GM18907 (cell line): Measurements from ENCODE around the gene HOXA3.

ENCODE experiments used
- ATAC-seq: cut with Tn5 transposase; IDR thresholded peaks from one replicate; pipeline ENCODE4 v1.9.1; 2021; ENCODE audit warnings: mild to moderate bottlenecking, moderate library complexity; ENCODE audit not compliant: unreplicated experiment

Gene HOXA3

DNA sequence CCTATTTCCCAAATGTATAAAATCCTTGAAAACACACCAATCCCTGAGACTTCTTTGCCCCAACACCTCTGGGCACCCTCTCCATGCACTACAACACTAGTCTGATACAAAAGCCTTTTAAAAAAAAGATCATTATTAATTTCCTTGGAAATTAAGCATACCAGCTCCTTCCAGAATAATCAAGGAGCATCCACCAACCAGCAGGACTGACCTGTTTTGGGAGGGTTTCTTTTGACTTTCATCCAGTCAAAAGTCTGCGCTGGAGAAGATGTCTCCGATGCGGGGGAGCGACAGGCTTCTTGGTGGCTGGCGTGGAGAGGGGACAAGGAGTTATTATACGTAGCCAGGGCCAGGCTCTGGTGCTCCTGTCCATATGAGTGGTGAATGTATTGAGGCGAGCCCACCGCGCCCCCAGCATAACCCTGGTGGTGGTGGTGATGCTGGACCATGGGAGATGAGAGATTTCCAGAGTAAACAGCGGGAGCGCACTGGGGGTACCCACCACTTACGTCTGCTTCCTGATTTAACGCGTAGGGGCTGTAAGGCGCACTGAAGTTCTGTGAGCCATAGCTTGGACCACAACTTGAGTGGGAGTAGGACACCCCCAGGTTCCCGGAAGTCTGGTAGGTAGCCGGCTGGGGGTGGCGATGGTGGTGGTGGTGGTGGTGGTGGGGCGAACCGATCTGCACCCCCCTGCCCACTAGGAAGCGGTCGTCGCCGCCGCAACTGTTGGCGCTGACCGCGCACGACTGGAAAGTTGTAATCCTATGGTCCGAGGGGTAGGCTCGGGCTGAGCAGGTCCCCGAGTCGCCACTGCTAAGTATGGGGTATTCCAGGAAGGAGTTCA is 57.1 kb downstream of the HOXA3 start:
- peak; percentile 7 for ATAC-seq

DNA sequence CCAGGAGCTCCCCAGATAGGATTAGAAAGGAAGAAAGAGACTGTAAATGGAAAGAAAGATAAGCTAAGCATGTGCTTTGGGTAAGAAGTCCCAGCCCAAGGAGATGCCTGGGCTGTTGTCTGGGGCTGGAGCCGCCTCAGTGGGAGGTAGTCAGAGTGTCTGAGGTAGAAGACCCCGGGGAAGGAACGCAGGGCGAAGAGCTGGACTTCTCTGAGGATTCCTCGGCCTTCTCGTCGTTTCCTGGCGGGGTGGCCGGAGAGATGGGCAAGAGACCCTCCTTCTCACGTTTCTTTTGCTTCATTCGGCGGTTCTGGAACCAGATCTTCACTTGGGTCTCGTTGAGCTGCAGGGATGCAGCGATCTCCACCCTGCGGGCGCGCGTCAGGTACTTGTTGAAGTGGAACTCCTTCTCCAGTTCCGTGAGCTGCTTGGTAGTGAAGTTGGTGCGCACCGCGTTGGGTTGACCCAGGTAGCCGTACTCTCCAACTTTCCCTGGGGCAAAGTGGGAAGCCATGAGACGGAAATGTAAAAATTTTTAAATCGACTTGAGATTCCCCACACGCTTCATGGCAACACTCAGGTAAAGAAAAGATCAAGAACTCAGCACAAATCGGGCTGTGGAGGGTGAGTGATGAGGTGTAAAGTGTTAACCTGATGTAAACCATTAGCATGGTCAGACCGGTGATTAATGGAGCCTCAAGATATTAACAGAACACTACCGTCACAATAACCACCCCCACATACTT is 57.9 kb downstream of the HOXA3 start:
- no peak for ATAC-seq

- ATAC-seq = no peak
Measured at GRCh38 chr7:27093184-27093895, 59.0 kb downstream of the HOXA3 start.

DNA sequence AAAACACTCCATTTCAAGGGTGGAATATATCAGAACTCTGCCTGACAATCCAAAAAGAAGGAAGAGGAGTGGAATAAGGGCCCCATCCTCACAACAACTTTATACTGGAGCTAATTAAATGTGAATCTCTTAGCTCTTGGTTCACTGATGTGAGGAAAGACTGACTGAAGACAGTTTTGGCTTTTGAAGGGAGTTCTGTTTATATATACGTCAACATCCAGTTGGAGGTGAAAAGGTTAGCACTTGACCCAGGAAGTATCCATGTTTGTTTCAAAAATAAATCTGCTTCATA is 59.6 kb downstream of the HOXA3 start:
- ATAC-seq = no peak

DNA sequence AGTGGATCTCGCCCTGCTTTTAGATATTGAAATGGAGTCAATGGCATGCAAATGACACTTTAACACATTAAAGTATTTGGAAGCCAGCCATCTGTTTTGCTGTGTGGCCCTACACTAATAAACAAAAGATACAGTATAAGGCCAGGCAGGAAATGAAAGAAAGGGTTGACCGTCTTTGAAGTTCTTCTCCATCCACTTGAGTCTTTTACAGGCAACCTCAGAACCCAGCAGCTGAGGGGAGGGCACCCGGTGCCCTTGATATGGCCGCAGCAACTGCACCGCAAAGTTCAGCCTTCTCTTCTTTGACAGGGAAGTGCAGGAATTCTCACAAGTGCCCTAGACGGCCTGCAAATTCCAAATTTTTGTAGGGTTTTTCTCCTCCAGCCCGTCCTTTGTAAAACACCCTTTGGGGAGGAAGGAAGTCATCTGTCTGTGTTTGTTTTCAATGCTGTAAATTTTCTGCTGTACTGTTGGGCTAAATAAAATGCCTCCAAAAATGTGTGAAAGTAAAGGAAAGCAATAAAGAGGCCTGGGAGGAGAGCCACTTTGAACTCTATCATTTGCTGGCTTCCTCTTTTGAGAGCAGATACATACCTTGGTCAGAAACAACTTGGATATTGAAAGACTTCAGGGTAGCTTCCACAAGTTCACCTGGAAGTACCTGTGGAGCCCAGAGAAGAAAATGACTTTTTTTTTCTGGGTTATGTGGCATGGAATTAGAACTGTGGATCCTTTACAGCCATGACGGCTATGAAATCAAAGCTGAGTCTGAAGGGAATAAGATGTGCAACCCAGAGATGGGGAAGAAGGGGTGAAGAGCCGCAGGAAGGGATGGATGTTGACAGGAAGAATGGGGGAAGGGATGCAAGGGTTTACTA is 60.2 kb downstream of the HOXA3 start:
- ATAC-seq = no peak

GRCh38 chr7:27091105-27091504 is 61.3 kb downstream of the HOXA3 start:
- no peak for ATAC-seq

DNA sequence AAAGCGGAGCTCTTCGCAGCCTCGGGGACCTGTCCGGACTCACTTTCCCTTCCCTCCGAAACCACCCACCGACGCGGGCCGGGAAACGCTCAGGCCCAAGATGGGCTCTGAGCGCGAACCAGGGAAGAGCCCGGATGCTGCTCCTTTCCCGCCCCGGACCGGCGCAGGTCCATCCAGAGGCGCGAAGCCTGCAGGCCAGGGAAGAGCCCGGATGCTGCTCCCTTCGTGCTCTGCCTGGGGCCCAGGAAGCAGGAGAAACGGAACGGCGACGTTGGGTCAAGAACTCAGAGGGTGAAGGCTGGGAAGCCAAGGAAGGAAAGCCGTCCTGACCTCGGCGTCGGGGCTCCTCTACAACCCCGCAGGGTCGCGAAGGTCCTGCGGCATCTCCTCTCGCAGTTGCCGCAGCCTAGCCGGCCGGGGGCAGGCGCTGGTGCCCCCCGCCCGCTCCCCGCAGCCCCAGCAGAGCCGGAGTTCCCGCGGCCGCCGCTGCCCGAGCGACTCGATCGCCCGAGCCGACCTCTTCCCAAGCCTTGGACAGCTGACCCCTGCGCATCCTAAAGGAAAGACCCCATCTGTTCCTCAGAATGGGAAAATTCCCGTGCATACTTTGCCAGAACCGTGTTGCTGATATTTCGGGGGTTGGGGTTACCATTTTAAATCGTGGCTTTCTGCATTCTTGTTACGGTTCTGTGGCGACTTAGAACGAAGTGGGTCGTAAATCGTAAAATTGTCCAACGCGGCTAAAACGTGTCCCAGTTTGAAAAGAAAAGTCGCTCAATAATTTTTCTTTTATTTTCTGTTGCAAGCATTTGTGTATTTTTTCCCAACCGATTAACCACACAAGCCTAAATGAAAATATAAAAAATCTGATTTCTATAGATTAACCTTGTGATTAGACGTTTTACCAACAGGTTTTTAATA is 64.1 kb downstream of the HOXA3 start:
- ATAC-seq = no peak

DNA sequence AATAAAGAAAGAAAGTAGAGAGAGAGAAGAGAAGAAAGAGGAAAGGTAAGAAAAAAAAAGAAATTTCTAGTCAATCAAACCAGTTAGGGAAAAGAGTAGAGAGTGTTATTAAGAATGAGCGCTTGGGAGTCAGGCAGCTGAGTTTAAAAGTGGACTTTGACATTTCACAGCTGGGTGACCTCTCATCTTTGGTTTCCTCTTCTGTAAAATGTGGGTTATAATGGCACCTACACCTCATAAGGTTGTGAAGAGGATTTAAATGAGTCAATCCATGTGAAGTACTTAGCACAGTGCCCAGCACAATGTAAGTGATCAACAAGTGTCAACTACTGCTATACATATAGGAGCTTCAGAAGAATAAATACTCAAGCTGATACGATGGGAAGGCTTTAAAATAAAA is 68.7 kb downstream of the HOXA3 start:
- ATAC-seq = no peak

- ATAC-seq = no peak
Measured at GRCh38 chr7:27082171-27082570, 70.2 kb downstream of the HOXA3 start.

DNA sequence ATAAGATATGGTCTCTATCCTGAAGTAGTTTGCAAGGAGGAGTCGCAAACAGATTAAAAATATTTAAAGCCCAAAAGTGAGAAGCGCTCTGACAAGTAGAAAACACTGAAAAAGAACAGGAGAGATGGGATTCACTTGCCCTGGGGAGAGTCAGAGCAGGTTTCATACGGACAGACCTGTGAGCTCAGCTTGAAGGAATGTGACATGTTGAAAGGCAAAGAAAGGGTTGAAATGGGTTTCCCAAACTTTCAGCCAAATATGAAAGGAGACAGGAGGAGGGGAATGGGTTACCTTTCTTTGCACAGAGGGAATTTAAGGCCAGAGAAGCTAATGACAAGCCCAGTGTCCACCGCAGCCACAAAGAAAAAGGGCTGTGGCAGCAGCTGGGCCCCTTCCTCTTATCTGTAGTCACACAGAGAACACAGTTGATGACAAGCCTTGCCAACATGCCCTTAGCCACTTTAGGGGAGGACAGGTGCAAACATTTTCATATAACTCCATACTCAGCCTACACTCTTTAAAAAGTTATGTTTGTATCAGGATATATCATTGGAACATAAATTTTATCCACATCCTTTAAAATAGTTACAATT is 71.4 kb downstream of the HOXA3 start:
- no peak for ATAC-seq

DNA sequence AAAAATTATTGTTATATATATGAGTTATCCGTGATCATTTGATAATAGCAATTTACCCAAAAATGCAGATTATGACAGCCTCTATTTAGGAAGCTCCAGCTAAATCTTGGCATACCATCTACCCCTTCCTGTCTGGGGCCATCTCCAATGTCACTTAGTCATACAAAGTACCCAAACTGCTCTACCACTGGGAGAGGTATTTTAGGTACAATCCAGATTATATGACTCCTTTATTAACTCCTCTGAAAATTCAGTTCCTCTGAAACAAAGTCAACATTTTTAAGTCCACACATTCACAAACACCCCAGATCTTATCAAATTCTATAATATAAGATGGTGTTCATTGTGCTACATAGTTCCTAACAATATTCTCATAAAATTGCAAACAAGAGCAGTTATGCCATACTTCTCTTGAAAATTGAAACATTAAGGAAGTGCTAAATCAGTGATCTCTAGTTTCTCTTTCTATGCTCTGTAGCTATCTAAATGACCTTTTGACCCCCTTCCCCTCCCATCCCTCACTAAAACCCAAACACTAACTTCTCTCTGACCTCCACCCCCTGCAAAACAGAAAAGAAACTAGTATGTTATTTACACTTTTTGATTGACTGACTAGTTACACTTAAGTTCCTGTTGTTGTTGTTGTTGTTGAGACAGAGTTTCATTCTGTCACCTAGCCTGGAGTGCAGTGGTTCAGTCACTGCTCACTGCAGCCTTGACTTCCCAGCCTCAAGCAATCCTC is 73.0 kb downstream of the HOXA3 start:
- peak; percentile 40 for ATAC-seq

GRCh38 chr7:27078616-27079233 is 73.7 kb downstream of the HOXA3 start:
- ATAC-seq = no peak

- ATAC-seq = no peak
Measured at GRCh38 chr7:27073076-27073475, 79.3 kb downstream of the HOXA3 start.

DNA sequence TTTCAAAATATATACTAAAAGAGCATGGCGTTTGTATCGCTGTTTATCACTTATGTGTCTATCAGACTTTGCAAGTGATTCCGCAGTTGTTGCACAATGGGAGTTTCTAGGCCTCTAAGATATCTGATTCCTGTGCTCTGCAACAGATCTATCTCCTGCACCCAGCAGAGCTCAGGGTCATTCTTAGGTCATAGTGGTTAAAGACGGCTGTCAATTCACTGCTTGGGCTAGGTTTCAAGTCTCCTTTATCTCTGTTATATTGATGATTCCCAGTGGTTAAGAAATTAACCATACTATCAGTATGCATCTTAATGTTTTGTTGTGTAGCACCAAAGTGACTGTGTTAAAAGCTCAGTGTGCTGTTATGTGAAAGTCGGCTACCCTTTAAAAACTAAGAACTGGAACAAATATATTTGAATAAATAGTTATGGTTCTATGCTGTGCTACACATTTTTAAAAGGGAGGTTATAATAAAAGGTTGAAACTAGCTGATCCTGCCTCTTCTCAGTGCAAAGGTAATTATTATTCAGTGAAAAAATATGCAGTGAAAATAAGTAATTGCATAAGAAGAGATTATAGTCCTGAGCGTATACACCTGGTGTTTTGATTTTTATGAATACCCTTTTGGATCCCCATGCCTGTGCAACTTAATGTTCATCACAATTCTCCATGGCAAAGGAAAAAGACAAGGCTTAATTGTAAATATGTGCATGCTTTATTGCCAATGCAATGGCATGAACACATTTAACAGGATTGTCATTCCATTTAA is 80.6 kb downstream of the HOXA3 start:
- ATAC-seq = no peak

DNA sequence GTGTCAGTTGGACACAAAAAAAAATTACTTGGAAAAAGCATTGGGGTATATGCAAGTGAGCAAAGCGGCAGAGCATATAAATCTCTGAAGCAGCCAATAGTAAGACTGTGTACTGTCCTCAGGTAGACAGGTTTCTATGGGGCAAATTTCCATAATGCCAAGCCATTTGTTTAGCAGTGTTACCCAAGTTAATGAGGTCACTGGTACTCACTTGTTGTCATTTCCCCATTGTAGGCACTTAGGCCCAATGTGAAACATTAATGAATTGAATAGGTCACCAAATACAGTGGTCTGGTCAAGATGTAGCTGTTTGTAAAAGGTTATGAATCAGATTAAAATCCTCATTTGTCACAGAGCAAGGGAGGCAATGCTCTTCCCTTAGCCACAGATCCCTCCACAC is 84.1 kb downstream of the HOXA3 start:
- no peak for ATAC-seq

DNA sequence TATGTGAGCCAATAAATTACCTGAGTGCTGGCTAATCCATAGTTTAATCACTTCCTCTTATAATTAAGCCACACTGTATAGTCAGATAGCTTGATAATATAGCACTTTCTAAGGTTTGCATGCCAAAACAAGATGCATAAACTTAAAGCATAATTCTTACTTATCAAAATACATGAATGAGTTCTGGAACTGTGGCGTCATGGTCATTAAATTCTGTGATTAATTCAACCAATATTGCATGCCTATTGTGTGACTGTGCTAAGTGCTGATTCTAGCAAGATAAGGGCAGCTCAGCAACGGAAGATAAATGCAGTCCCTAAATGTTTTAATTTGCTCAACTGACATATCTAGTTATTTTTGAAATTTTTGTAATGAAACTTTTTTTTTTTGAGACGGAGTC is 86.2 kb downstream of the HOXA3 start:
- no peak for ATAC-seq

DNA sequence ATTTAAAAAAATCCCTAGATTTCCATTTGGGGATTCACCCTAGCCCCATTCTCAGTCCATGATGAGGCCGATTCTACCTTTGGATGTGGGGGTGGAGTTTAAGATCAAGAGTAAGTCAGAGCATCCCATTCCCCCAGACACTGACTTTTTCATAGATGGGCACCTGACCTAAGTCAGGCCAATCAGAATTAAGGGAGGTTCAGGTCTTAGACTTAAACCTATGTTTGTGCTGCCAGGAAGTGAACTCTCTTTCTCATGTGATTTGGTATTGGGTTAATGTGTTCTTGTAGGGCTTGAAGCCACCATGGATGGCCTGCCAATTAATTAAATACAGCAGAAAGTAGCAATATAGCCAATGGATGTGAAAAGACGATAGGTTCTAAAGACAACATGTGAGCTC is 86.7 kb downstream of the HOXA3 start:
- ATAC-seq = no peak

DNA sequence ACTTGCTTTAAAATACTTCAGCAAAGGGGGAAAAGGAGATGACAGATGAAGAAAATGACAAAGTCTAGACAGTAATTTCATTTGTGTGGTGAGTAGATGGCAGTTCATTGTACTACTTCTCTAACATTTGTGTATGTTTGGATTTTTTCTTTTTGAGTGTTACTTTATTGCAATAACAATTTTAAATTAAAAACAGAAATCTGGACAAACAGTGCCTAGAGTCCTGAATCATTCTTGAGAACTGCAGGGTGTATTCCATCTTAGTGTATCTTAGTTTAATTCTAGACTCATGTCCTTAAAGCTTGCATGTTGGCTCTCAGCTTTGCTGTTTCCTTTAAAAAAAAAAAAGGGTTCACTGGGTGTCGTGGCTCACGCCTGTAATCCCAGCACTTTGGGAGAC is 87.7 kb downstream of the HOXA3 start:
- ATAC-seq = no peak
